ENCODE measurements around the gene SPDYE1. TPM values are rescaled to one million over a fixed set of nuclear protein-coding genes. Genes with fewer than 3 reads are reported as not detected.

The SPDYE1 gene
- total and polyA plus RNA-seq, 2 of the 13 experiments (the other 11 are each of a cell fraction or from before 2014, with no cell fraction given) = not detected

DNA sequence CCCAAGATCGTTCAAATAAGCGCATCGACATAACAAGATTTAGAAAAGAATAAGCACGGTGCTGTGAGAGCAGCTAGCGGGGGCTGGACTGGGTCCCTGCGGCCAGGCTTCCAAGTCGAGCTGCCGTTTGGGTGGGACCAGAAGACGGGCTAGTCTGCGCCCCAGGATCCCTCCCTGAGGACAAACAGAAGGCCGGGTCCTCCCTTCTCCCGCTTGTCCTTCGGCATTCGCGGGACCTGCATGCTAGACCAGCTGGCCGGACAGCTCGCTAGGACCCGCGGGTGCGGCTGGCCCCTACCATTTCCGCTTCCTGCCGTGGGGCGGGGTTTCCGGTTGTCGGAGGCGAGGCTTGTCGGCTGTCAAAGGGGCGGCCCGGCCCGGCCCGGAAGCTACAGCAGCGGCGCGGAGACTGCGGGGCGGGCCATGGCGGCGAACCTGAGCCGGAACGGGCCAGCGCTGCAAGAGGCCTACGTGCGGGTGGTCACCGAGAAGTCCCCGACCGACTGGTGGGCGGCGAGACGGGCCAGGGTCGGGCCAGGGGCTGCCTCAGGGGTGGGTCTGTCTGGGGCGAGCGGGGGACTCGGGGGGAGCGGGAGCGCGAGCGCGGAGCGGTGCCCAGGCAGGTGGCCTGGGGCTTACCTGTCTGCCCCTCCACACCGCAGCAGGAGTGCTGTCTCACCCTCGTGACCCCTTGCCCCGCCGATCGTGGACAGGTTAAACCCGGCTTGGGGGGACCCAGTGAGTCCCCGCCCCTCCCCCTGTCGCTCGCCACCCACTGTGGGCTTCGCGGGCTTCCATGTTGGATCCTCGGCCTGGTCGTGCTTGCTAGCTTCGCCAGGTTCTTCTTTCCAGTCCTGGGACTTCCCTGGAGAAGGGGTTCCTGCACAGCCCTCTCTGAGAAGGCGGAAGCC, 46.9 kb downstream of the SPDYE1 start, which contains the start of gene DBNL (continued):
- TF ChIP-seq CENPT (CRISPR knock-in tag; IDR thresholded peaks at IDR 0.05; ENCODE audit: low read depth) = peak; percentile 29; the same call in 1 of the 2 replicates
- peak; percentile 69; the same call in 1 of the 2 replicates for TF ChIP-seq NR2C2 (CRISPR knock-in tag; IDR thresholded peaks at IDR 0.05; ENCODE audit: borderline replicate concordance)
- TF ChIP-seq, protein P1, sequence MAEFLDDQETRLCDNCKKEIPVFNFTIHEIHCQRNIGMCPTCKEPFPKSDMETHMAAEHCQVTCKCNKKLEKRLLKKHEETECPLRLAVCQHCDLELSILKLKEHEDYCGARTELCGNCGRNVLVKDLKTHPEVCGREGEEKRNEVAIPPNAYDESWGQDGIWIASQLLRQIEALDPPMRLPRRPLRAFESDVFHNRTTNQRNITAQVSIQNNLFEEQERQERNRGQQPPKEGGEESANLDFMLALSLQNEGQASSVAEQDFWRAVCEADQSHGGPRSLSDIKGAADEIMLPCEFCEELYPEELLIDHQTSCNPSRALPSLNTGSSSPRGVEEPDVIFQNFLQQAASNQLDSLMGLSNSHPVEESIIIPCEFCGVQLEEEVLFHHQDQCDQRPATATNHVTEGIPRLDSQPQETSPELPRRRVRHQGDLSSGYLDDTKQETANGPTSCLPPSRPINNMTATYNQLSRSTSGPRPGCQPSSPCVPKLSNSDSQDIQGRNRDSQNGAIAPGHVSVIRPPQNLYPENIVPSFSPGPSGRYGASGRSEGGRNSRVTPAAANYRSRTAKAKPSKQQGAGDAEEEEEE (CRISPR knock-in tag; IDR thresholded peaks at IDR 0.05; ENCODE audit: borderline replicate concordance) = no peak
- peak; percentile 69; the same call in 1 of the 2 replicates for TF ChIP-seq MEF2D (CRISPR knock-in tag; IDR thresholded peaks at IDR 0.05)
- TF ChIP-seq PCBP1 (IDR thresholded peaks at IDR 0.05; ENCODE audit: borderline replicate concordance, low read depth, low read length) = no peak
- TF ChIP-seq FOXO1 (CRISPR knock-in tag; IDR thresholded peaks at IDR 0.05) = no peak; the same call in 1 of the 2 replicates
- TF ChIP-seq XRCC5 (optimal IDR thresholded peaks at IDR 0.05; ENCODE audit: low read length) = peak; percentile 87
- TF ChIP-seq AGO2 (optimal IDR thresholded peaks at IDR 0.05; ENCODE audit: low read depth, low read length) = no peak
- TF ChIP-seq RAD51 (IDR thresholded peaks at IDR 0.05; ENCODE audit: borderline replicate concordance) = no peak
- TF ChIP-seq CEBPG (CRISPR knock-in tag; IDR thresholded peaks at IDR 0.05) = no peak
- TF ChIP-seq, protein P2, sequence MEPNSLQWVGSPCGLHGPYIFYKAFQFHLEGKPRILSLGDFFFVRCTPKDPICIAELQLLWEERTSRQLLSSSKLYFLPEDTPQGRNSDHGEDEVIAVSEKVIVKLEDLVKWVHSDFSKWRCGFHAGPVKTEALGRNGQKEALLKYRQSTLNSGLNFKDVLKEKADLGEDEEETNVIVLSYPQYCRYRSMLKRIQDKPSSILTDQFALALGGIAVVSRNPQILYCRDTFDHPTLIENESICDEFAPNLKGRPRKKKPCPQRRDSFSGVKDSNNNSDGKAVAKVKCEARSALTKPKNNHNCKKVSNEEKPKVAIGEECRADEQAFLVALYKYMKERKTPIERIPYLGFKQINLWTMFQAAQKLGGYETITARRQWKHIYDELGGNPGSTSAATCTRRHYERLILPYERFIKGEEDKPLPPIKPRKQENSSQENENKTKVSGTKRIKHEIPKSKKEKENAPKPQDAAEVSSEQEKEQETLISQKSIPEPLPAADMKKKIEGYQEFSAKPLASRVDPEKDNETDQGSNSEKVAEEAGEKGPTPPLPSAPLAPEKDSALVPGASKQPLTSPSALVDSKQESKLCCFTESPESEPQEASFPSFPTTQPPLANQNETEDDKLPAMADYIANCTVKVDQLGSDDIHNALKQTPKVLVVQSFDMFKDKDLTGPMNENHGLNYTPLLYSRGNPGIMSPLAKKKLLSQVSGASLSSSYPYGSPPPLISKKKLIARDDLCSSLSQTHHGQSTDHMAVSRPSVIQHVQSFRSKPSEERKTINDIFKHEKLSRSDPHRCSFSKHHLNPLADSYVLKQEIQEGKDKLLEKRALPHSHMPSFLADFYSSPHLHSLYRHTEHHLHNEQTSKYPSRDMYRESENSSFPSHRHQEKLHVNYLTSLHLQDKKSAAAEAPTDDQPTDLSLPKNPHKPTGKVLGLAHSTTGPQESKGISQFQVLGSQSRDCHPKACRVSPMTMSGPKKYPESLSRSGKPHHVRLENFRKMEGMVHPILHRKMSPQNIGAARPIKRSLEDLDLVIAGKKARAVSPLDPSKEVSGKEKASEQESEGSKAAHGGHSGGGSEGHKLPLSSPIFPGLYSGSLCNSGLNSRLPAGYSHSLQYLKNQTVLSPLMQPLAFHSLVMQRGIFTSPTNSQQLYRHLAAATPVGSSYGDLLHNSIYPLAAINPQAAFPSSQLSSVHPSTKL (CRISPR knock-in tag; IDR thresholded peaks at IDR 0.05) = peak; percentile 55
- no peak for TF ChIP-seq ZKSCAN1 (IDR thresholded peaks at IDR 0.05; ENCODE audit: low read length)
- no peak for TF ChIP-seq XBP1 (CRISPR knock-in tag; IDR thresholded peaks at IDR 0.05)
- TF ChIP-seq NAIF1 (CRISPR knock-in tag; IDR thresholded peaks at IDR 0.05; ENCODE audit: borderline replicate concordance) = no peak
- no peak for TF ChIP-seq ZNF24 (IDR thresholded peaks at IDR 0.05)
- TF ChIP-seq PAX8 (CRISPR knock-in tag; IDR thresholded peaks at IDR 0.05; ENCODE audit: borderline replicate concordance) = 0 out of 2 replicates have a peak, but pooled peaks have one; percentile 89
- TF ChIP-seq ZNF75D (CRISPR knock-in tag; IDR thresholded peaks at IDR 0.05; ENCODE audit: borderline replicate concordance) = no peak
- TF ChIP-seq ZNF790 (CRISPR knock-in tag; IDR thresholded peaks at IDR 0.05; ENCODE audit: borderline replicate concordance) = peak; percentile 73; the same call in 1 of the 2 replicates
- peak; percentile 65; the same call in 1 of the 2 replicates for TF ChIP-seq ATF7-NPFF (CRISPR knock-in tag; IDR thresholded peaks at IDR 0.05; ENCODE audit: low read depth)
- TF ChIP-seq, protein P3, sequence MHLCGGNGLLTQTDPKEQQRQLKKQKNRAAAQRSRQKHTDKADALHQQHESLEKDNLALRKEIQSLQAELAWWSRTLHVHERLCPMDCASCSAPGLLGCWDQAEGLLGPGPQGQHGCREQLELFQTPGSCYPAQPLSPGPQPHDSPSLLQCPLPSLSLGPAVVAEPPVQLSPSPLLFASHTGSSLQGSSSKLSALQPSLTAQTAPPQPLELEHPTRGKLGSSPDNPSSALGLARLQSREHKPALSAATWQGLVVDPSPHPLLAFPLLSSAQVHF (CRISPR knock-in tag; IDR thresholded peaks at IDR 0.05) = 0 out of 2 replicates have a peak, but pooled peaks have one; percentile 20
- no peak for TF ChIP-seq MZF1 (CRISPR knock-in tag; IDR thresholded peaks at IDR 0.05; ENCODE audit: borderline replicate concordance)
- TF ChIP-seq NR1H2 (CRISPR knock-in tag; IDR thresholded peaks at IDR 0.05; ENCODE audit: borderline replicate concordance, low read depth) = no peak
- TF ChIP-seq SP4 (CRISPR knock-in tag; IDR thresholded peaks at IDR 0.05) = peak; percentile 88
- no peak for TF ChIP-seq ZNF569 (CRISPR knock-in tag; IDR thresholded peaks at IDR 0.05; ENCODE audit: borderline replicate concordance)
